ENCODE data around the gene TCP11L2.

GRCh38 chr12:106301611-106302321, 767 bp upstream of the TCP11L2 start:
- TF ChIP-seq CTCF (IDR thresholded peaks at IDR 0.05) (no peak), POLR2A (IDR thresholded peaks at IDR 0.05) (no peak)

Measured in uterus (tissue), 2 donors.